SK-N-SH (cell line): ENCODE results near the gene SMIM41. TPM values are rescaled to one million over a fixed set of nuclear protein-coding genes. Genes with fewer than 3 reads are reported as not detected.

Source experiments
- CTCF ChIA-PET: fragments of 300-600, 350-600 bp; formaldehyde crosslinking; extraction: SDS; loops from one replicate; lab custom pipeline; 2021; lab: Yijun Ruan, JAX
- POLR2A ChIA-PET: fragments of 350-600 bp; sonication (Branson Sonifier 250); formaldehyde crosslinking; extraction: SDS; loops from one replicate; lab custom pipeline; 2020; ENCODE audit warnings: antibody characterized with exemption, inconsistent platforms; lab: Yijun Ruan, JAX
- DNase-seq: peaks from one replicate; pipeline ENCODE4 v3.0.0; 2012
- H2AFZ ChIP-seq: fragments of 200-600 bp; sonication (generic); 2 replicates; pipeline ENCODE4 v1.8.1; 2016; ENCODE audit warnings: antibody characterized with exemption, mild to moderate bottlenecking, low read depth
- H3F3A ChIP-seq: fragments of 200-600 bp; sonication (generic); replicated peaks from 2 replicates; pipeline ENCODE3; 2016; ENCODE audit warnings: antibody characterized with exemption, mild to moderate bottlenecking; ENCODE audit not compliant: insufficient read depth
- H3K27ac ChIP-seq, 2 experiments: fragments of 200-500 bp in 1 of 2; fragments of 200-600 bp in 1 of 2; sonication (Bioruptor generic) in 1 of 2; sonication (generic), shearing (Covaris generic) in 1 of 2; 2 replicates each; pipeline versions ENCODE4 v1.5.1 to v1.6.1; 2014 to 2016; ENCODE audit warnings: low read depth in 2 of 2, inconsistent platforms in 1 of 2, low read length in 1 of 2, mild to moderate bottlenecking in 1 of 2, mixed read lengths in 1 of 2
- H3K27me3 ChIP-seq: fragments of 200-600 bp; sonication (generic), shearing (Covaris generic); 2 replicates; pipeline ENCODE4 v1.6.1; 2016; ENCODE audit warnings: mixed run types; ENCODE audit not compliant: insufficient read depth
- H3K36me3 ChIP-seq, 2 experiments: fragments of 200-500 bp in 1 of 2; fragments of 200-600 bp in 1 of 2; sonication (Bioruptor generic) in 1 of 2; sonication (generic) in 1 of 2; replicated peaks in 1 of 2; 2 replicates each; pipeline versions ENCODE3 to v1.5.1; 2014 to 2016; ENCODE audit warnings: low read length in 1 of 2, mild to moderate bottlenecking in 1 of 2; ENCODE audit not compliant: insufficient read depth in 2 of 2, control insufficient read depth in 1 of 2
- H3K4me1 ChIP-seq, 2 experiments: fragments of 200-500 bp in 1 of 2; fragments of 200-600 bp in 1 of 2; sonication (Bioruptor generic) in 1 of 2; sonication (generic), shearing (Covaris generic) in 1 of 2; 2 replicates each; pipeline versions ENCODE4 v1.5.1 to v1.6.1; 2014 to 2016; ENCODE audit warnings: low read depth in 1 of 2, low read length in 1 of 2, mixed run types in 1 of 2; ENCODE audit not compliant: insufficient read depth in 2 of 2, control insufficient read depth in 1 of 2
- H3K4me2 ChIP-seq: fragments of 200-600 bp; sonication (generic), shearing (Covaris generic); 2 replicates; pipeline ENCODE4 v1.6.1; 2017; ENCODE audit warnings: mixed run types
- H3K4me3 ChIP-seq, 2 experiments: fragments of 200-500 bp in 1 of 2; fragments of 200-600 bp in 1 of 2; sonication (Bioruptor generic) in 1 of 2; sonication (generic), shearing (Covaris generic) in 1 of 2; 2 replicates each; pipeline versions ENCODE4 v1.5.1 to v1.8.1; 2014 to 2016; ENCODE audit warnings: low read depth in 2 of 2, inconsistent platforms in 1 of 2, low read length in 1 of 2, mild to moderate bottlenecking in 1 of 2, mixed read lengths in 1 of 2, moderate library complexity in 1 of 2
- H3K79me2 ChIP-seq: fragments of 200-600 bp; sonication (generic); 2 replicates; pipeline ENCODE4 v1.8.1; 2017; ENCODE audit warnings: mild to moderate bottlenecking; ENCODE audit not compliant: insufficient read depth
- H3K9ac ChIP-seq: fragments of 200-600 bp; sonication (generic); 2 replicates; pipeline ENCODE4 v1.6.1; 2017; ENCODE audit warnings: mixed run types
- H3K9me2 ChIP-seq: fragments of 200-600 bp; sonication (generic); 2 replicates; pipeline ENCODE4 v1.6.1; 2017; ENCODE audit warnings: mixed run types
- H3K9me3 ChIP-seq: fragments of 200-600 bp; sonication (generic); 2 replicates; pipeline ENCODE4 v1.6.1; 2017; ENCODE audit warnings: mixed run types, mild to moderate bottlenecking, moderate library complexity
- H4K20me1 ChIP-seq: fragments of 200-600 bp; sonication (generic); 2 replicates; pipeline ENCODE4 v1.6.1; 2017; ENCODE audit warnings: mild to moderate bottlenecking, mixed run types; ENCODE audit not compliant: insufficient read depth
- CTCF ChIP-seq: fragments of 200-600 bp; sonication (generic); IDR thresholded peaks from 2 replicates; pipeline ENCODE4 v1.6.1; 2017; ENCODE audit warnings: antibody characterized with exemption, mild to moderate bottlenecking, moderate library complexity
- EZH2phosphoT487 ChIP-seq: fragments of 200-600 bp; sonication (generic); IDR thresholded peaks from 2 replicates; pipeline ENCODE4 v1.6.1; 2017; ENCODE audit warnings: low read depth, mixed run types, mild to moderate bottlenecking, antibody characterized with exemption, moderate library complexity, borderline replicate concordance
- FOSL2 ChIP-seq: IDR thresholded peaks from 2 replicates; pipeline ENCODE4 v1.4.0; 2012; ENCODE audit warnings: low read depth, mild to moderate bottlenecking, moderate library complexity, borderline replicate concordance
- FOXJ3 ChIP-seq: sonication (generic); formaldehyde crosslinking; IDR thresholded peaks from 2 replicates; pipeline ENCODE4 v1.5.1; 2020; ENCODE audit warnings: mild to moderate bottlenecking, missing genetic modification reagents
- GABPA ChIP-seq: IDR thresholded peaks from 2 replicates; pipeline ENCODE4 v1.4.0; 2012; ENCODE audit warnings: low read depth, mild to moderate bottlenecking
- GATA2 ChIP-seq: sonication (generic); formaldehyde crosslinking; IDR thresholded peaks from 2 replicates; pipeline ENCODE4 v1.5.0; 2020; ENCODE audit warnings: mild to moderate bottlenecking, missing genetic modification reagents
- MEF2A ChIP-seq: IDR thresholded peaks from 2 replicates; pipeline ENCODE4 v1.4.0; 2012; ENCODE audit warnings: low read depth, borderline replicate concordance
- NFIC ChIP-seq: IDR thresholded peaks from 2 replicates; pipeline ENCODE4 v1.4.0; 2012; ENCODE audit warnings: borderline replicate concordance
- NRF1 ChIP-seq: IDR thresholded peaks from 2 replicates; pipeline ENCODE4 v1.6.1; 2012; ENCODE audit warnings: low read depth, mild to moderate bottlenecking, low read length
- POLR2AphosphoS5 ChIP-seq: IDR thresholded peaks from 2 replicates; pipeline ENCODE4 v1.6.1; 2012; ENCODE audit warnings: low read depth, low read length
- RAD21 ChIP-seq: IDR thresholded peaks from 2 replicates; pipeline ENCODE4 v1.6.1; 2012; ENCODE audit warnings: mild to moderate bottlenecking, low read length
- RFX5 ChIP-seq: IDR thresholded peaks from 2 replicates; pipeline ENCODE4 v1.6.1; 2012; ENCODE audit warnings: mild to moderate bottlenecking, improper control_type of control experiment, low read length
- SMC3 ChIP-seq: IDR thresholded peaks from 2 replicates; pipeline ENCODE4 v1.6.1; 2012; ENCODE audit warnings: low read depth, low read length, improper control_type of control experiment
- TCF12 ChIP-seq: IDR thresholded peaks from 2 replicates; pipeline ENCODE4 v1.4.0; 2012
- USF1 ChIP-seq: IDR thresholded peaks from 2 replicates; pipeline ENCODE4 v1.4.0; 2012; ENCODE audit warnings: low read depth, borderline replicate concordance
- WGBS: methylation state at CpG from one replicate; pipeline ENCODE4 v1.1.6; 2017; ENCODE audit warnings: low lambda C conversion rate; 5-methylcytosine and 5-hydroxymethylcytosine counted together
- polyA plus RNA-seq, 3 experiments: library from polyadenylated mRNA; depleted of rRNA; stranded (reverse); fragments of >200 nt; gene quantifications; 2 replicates each; pipeline ENCODE4 v1.2.3, GENCODE V29; 2012
- TF ChIP-seq, protein P1 (sequence below): IDR thresholded peaks from 2 replicates; pipeline ENCODE4 v1.4.0; 2012; ENCODE audit warnings: low read depth
- TF ChIP-seq, protein P2 (sequence below): fragments of 150-350 bp; IDR thresholded peaks from 2 replicates; pipeline ENCODE4 v1.6.1; 2017; ENCODE audit warnings: antibody characterized with exemption, low read length, low read depth, borderline replicate concordance
- TF ChIP-seq, protein P3 (sequence below): IDR thresholded peaks from 2 replicates; pipeline ENCODE4 v1.4.0; 2012; ENCODE audit warnings: low read depth, borderline replicate concordance
- TF ChIP-seq, protein P4 (sequence below): fragments of 150-350 bp; IDR thresholded peaks from 2 replicates; pipeline ENCODE4 v1.6.1; 2016; ENCODE audit warnings: mild to moderate bottlenecking, low read depth, low read length

The SMIM41 gene
- polyA plus RNA-seq, 1 of the 3 experiments (the other 2 are of a cell fraction), result not detected

DNA sequence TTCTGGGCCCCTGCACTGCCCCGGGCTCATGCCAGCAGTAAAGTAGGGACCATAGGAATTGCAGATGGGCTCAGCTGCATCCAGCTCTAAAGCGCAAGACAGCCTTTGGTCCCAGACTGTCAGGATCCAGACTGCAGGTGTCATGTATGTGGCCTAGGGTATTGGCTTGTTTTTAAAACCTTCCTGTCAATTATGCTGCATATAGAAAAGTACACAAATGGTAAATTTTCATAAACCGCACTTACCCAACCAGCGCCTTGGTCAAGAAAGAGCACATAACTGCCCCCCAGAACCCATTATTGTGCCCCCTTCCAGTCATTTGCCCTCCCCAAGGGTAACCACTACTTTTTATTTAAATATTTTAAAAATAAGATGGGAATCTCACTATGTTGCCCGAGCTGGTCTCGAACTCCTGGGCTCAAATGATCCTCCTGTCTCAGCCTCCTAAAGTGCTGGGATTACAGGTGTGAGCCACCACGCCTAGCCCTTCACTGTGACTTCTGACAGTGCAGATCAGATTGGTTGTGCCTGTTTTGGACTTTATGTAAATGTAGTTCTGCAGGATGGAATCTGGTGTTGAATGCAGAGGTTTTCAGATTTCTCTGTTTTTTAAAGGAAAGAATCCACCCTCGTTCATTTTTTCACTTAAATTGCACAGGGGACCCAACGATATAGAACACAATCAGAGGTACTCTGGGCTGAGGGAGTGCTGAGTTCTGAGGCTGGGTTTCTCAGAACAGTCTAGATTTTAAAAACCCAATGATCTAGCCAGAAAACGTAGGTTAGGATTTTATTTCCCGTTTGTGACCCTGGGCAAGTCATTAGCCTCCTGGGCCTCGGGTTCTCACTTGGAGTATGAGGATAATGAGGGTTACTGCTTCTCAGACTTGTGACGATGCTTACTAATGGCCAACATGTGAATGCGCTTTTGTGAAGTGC lies 21.6 kb upstream of the SMIM41 start:
- no peak for TF ChIP-seq CTCF
- no peak for TF ChIP-seq RFX5
- TF ChIP-seq GATA2, result no peak
- TF ChIP-seq FOXJ3 (CRISPR knock-in tag), result no peak
- TF ChIP-seq MEF2A, result no peak
- no peak for TF ChIP-seq USF1
- no peak for TF ChIP-seq TCF12
- no peak for TF ChIP-seq FOSL2
- TF ChIP-seq, protein P1, sequence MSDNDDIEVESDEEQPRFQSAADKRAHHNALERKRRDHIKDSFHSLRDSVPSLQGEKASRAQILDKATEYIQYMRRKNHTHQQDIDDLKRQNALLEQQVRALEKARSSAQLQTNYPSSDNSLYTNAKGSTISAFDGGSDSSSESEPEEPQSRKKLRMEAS, result no peak
- no peak for TF ChIP-seq NFIC
- no peak for TF ChIP-seq NRF1
- no peak for TF ChIP-seq GABPA
- TF ChIP-seq, protein P2, sequence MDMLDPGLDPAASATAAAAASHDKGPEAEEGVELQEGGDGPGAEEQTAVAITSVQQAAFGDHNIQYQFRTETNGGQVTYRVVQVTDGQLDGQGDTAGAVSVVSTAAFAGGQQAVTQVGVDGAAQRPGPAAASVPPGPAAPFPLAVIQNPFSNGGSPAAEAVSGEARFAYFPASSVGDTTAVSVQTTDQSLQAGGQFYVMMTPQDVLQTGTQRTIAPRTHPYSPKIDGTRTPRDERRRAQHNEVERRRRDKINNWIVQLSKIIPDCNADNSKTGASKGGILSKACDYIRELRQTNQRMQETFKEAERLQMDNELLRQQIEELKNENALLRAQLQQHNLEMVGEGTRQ, result no peak
- TF ChIP-seq, protein P3, sequence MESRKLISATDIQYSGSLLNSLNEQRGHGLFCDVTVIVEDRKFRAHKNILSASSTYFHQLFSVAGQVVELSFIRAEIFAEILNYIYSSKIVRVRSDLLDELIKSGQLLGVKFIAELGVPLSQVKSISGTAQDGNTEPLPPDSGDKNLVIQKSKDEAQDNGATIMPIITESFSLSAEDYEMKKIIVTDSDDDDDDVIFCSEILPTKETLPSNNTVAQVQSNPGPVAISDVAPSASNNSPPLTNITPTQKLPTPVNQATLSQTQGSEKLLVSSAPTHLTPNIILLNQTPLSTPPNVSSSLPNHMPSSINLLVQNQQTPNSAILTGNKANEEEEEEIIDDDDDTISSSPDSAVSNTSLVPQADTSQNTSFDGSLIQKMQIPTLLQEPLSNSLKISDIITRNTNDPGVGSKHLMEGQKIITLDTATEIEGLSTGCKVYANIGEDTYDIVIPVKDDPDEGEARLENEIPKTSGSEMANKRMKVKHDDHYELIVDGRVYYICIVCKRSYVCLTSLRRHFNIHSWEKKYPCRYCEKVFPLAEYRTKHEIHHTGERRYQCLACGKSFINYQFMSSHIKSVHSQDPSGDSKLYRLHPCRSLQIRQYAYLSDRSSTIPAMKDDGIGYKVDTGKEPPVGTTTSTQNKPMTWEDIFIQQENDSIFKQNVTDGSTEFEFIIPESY, result no peak
- no peak for TF ChIP-seq POLR2AphosphoS5
- TF ChIP-seq EZH2phosphoT487, result no peak
- TF ChIP-seq, protein P4, sequence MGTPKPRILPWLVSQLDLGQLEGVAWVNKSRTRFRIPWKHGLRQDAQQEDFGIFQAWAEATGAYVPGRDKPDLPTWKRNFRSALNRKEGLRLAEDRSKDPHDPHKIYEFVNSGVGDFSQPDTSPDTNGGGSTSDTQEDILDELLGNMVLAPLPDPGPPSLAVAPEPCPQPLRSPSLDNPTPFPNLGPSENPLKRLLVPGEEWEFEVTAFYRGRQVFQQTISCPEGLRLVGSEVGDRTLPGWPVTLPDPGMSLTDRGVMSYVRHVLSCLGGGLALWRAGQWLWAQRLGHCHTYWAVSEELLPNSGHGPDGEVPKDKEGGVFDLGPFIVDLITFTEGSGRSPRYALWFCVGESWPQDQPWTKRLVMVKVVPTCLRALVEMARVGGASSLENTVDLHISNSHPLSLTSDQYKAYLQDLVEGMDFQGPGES, result no peak
- TF ChIP-seq RAD21, result no peak
- TF ChIP-seq SMC3, result no peak
- Histone ChIP-seq H3K36me3 (peaks cover 0 to 4% of the 10 kb centered on the region in 2 experiments), H3K27me3 (no peaks in the 10 kb centered on the region), H2AFZ (no peak overlapping the region), H3K9ac (no peak overlapping the region), H3K4me1 (peaks cover 0 to 21% of the 10 kb centered on the region in 2 experiments; a peak in 1 of 4 replicates), H3K27ac (no peak overlapping the region), H3F3A (no peaks in the 10 kb centered on the region), H3K4me2 (no peak overlapping the region), H3K79me2 (no peaks in the 10 kb centered on the region), H4K20me1 (no peaks in the 10 kb centered on the region; the same call in 1 of the 2 replicates), H3K9me3 (no peaks in the 10 kb centered on the region), H3K4me3 (no peak overlapping the region), H3K9me2 (no peaks in the 10 kb centered on the region)
- WGBS, result 91% methylated on average over 14 of the region's 14 CpGs
- POLR2A ChIA-PET, result no interaction called here
- CTCF ChIA-PET, result interaction anchor here (0.7 to 15.6 kb wide), 5 partner anchors 10 to 30 kb away, joined by 3 to 279 read pairs (median 6); partner anchors contain the start of gene ATG101
- DNase-seq, result no peak
